Activated CD4-positive, CD25-positive, alpha-beta regulatory T cell (primary cell): ENCODE results near the gene MARCHF9.

ENCODE experiments used
- DNase-seq, 4 experiments: peaks; one replicate each; lab custom pipeline; 2025; lab: John Stamatoyannopoulos, UW

Gene MARCHF9

DNA sequence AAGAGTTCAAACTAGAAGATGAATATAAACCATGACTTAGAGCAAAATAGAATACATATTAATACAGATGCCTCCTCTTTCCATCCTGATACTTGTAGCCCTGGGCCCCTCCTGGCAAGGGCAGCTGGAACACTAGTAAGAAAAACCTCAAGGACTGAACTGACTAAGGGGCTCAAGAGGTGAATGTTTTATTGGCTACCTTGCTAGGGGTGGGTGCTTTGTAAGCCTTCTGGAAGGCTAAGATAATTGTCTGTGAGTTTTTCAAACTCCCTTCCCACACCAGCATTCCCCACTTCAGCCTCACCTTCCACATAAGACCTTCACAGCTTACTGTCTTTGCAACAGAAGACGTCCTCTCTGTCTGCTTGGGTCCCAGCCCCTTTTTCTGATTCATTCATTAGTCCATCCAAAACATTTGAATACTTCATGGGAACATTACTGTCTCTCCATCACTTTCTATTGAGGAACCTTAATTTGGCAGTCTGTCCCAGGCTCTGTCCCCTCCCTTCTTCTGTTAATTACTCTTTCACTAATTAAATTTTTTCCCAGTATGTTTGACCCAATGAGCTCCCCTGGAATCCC, 1.1 kb upstream of the MARCHF9 start:
- DNase-seq: no peak

DNA sequence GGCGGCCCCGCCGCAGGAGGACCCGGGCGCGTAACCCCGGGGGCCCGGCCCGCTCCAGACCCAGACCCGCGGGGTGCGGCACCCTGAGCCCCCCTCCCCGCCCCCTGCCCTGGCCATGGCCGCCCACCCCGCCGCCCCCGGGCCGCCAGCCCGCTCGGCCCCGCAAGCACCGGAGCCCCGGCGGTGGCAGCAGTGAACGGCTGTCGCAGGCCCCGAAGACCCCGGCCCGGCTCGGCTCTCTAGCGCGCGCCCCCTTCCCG, 221 bp downstream of the MARCHF9 start:
- DNase-seq: no peak

DNA sequence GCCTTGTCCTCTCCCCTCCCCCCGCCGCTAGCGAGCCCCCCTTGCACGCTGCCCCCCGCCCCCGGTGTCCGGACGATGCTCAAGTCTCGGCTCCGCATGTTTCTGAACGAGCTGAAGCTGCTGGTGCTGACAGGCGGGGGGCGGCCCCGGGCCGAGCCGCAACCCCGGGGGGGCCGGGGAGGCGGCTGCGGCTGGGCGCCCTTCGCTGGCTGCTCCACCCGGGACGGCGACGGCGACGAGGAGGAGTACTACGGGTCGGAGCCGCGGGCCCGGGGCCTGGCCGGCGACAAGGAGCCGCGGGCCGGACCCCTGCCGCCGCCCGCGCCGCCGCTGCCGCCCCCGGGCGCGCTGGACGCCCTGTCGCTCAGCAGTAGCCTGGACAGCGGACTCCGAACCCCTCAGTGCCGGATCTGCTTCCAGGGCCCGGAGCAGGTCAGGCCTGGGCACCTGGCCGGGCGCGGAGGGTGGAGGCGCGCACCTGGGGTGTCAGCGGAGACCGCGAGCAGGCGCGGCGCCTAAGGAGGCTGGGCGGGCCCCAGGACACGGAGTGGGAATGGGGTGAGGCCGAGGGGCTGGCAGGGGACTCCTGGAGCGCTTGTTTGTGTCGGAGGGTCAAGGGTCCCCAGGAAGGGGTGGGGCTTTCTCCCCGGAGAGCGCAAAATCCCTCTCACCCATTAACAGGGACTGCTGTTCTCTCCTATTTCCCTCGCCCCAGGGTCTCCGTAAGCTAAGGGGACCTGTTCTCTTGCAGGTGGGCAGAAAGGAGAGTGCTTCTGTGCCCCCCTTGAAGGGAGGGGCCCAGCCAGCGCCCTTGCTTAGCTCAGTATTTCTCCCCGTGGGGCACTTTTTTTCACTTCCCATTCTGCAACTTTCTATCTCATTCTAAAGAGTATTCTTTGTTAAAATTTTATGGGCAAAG, 810 bp downstream of the MARCHF9 start:
- DNase-seq: peak in 2 of 4 experiments; percentile 26 to 28

DNA sequence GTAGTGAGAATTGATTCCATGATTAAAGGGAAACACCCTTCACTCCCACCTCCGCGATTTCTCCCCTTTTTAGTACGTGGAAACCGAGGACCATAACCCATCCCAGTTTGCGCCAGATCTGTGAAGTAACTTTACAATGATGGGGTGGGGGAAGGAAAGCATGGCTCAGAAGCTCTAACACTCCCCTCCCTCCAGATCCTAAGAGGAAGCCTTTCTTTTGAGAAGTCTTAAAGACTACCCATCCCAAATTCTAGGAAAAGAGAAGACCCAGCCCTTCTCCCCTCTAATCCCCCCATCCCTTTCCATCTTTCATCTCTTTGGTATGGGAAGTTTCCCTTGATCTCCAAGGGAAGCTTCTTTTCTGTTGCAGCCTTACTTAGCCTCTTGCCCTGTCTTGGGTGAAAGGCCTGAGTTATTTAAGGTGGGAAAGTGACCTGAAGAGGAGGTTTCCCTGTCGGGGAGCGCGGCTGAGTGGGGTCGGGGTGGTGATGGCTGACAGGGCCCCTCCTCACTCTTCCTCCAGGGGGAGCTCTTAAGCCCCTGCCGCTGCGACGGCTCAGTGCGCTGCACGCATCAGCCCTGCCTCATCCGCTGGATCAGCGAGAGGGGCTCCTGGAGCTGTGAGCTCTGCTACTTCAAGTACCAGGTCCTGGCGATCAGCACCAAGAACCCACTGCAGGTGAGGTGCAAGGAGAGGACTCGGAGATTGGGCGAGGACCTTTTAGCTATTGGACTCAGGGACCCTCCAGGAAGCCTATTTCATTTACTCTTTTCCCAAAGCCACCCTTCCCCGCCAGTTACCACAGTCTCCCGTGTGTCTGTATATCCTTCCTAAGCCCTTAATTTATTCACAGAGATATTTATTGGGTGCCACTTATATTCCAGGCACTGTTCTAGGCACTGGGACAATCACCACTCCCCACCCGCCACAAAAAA, 1.8 kb downstream of the MARCHF9 start:
- peak; percentile 35 to 43 (median 40) for DNase-seq

DNA sequence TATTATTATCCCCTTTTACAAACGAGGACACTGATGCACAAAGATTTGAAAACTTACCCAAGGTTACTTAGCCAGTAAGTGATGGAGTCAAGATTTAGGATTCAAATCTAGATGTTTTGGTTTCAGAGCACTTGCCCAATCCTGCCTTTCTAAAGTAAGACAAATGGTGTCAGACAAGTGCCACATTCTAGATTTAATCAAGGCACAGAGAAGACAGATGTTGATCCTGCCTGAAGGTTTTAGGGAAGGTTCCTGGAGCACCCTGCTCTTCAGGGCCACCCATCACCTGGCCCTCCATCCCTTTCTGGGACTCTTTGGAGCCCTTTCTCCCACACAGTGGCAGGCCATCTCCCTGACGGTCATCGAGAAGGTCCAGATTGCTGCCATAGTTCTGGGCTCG, 2.9 kb downstream of the MARCHF9 start:
- no peak for DNase-seq

DNA sequence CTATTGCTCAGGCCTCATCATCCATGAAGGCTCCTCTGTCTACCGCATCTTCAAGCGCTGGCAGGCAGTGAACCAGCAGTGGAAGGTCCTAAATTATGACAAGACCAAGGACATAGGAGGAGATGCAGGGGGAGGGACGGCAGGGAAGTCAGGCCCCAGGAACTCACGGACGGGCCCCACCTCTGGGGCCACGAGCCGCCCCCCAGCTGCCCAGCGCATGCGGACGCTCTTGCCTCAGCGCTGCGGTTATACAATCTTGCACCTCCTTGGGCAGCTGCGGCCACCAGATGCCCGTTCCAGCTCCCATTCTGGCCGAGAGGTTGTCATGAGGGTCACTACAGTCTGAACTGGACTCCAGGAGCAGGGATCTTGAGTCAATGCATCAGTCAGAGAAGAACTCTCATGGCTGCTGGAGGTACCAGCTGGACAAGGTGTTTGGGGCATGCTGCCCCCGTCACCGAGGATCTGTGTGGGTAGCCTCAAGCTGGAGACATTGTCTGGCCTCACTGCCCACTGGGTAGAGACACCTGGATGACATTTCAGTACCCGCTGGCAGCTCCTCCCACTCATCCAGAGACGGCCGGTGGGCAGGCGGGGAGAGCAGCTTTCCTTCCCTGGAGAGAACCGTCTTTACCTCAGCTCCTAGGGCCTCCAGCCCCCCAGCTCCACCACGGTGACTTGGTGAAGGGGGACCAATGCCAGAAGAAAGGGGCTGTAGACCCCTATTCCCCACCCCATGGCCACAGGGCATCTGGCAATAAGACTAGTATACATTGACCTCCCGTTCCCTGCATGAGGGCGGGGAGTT, 3.9 kb downstream of the MARCHF9 start:
- no peak for DNase-seq

DNA sequence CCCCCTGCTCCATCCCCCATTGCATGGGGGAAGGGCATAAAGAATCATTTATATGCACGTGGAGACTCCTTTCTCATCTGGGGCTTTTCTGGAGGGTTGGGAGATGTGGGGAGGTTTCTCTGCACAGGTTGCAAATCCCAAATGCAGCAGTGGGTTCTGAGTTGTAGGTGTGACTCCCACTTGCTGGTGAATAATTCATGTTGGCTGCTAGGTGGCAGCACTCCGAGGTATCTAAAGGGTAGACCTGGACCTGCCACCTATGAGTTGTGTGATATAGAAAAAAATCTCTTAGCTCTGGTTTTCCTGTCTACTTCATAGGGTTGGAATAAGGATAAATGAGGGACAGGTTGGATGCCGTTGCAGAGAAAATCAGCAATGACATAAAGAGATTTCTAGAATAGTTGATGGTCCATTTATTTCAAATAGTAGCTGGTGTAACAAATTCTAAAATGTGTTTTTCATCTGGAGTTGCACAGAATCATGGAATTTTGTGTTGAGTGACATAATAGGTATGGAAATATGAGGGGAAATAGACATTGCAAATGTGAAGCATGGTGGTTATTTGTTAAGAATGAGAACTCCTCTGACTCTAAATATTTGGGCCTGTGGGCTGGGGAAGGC, 4.6 kb downstream of the MARCHF9 start:
- no peak for DNase-seq

DNA sequence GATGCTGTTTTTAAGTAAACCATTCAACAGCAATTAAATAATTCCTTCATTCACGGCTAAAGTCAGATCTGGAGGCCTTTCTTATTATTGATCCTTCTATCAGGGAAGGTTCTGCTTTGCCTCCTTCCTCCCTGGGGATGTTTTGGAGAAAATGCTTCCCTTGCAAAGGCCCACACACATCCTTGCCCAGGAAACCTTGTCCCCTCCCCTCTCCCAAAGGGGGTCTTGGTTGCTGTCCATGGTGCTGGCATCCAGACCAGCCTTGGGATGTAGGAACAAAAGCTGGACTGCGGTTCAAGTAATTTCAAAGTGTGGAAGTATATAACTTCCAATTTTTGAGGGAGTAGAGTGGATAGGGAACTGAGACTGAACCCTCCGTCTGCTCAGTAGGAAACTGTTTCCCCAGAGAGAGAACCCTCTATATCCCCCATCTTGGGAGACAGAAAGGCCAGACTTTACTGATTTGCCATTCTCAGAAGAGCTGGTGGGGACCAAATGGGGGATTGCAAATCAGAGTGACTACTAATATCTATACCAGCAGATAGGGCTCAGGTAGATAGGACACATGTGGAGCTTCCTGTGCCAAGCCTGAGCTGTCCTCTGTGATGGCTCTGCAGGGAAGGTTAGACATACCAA, 5.6 kb downstream of the MARCHF9 start:
- no peak for DNase-seq

DNA sequence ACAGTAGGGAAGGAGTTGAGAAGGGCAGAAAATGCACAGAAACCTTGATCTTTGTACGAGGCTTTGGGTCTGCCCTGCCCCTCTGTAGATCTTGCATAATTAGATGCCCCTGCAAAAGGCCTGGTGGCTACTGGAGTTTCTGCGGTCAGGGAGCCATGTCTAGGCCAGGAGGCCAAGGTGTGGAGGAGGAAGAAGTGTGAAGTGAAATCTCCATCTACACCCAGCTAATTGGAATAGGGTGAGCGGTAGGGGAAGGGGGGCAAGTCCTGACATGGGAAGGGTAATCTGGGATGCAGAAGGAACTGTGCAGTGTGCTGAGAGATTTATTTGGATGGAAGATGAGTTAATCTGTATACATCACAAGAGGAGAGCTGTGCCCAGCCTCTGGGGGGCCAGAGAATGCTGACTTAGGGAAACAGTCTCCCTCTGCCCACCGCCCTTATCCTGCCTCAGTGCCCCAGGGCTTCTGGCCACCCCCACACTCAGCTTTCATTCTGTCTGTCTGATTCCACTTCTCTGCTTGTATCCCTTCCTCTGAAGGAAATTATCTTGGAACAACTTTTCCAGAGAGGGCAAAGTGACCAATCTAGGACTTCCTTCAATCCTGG, 6.6 kb downstream of the MARCHF9 start:
- DNase-seq: no peak

DNA sequence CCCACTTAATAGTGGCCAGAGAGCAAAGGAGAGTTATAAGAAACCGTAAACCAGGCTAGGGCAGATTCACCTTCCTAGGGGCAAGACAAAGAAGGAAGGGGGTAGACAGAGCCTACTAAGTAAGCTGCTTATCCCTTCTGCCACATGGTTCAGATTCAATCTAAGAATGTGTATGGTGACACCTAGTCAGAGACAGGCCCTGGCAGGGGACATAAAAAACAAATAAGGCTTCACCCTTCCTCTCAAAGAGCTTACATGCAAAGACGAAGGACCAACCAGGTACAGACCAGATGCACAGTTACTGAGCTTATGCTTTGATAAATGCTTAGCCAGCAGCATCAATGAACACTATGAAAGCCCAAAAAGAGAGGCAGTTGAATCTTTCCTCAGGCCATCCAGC, 7.6 kb downstream of the MARCHF9 start:
- no peak for DNase-seq

DNA sequence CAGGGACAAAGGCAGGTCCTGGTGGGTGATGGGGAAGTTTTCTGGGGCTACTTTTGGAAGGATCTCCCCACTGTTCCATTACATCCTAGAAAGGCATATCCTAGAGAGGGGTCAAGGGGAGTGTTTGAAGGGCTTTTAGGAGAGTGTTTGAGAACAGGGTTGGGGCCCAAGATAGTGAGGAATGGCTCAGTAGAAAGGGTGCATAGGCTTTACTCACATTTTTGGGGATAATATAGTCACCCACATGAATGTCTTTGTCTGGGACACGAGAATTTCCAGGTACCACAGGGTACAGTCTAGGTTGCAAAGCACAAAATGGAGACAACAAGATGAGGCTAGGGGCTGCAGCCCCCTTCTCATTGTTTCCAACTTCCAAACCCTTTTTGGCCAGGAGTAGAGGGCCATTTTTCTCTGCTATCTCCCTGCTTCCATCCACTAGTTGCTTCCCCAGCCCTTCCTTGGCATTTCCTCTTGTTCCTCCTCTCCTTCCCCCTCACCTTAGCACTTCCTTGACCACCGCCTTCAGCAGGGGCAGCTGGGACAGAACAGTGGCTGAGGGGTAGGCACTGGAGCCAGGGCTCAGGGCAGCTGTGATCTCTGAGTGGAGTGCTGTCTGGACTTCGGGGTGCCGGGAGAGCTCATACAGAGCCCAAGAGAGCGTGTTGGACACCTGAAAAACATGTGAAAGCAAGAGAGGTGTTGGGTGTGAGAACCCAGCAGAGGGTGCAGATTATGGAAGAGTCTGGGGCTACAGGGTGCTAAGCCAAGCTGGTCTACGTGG, 9.2 kb downstream of the MARCHF9 start:
- DNase-seq: no peak

DNA sequence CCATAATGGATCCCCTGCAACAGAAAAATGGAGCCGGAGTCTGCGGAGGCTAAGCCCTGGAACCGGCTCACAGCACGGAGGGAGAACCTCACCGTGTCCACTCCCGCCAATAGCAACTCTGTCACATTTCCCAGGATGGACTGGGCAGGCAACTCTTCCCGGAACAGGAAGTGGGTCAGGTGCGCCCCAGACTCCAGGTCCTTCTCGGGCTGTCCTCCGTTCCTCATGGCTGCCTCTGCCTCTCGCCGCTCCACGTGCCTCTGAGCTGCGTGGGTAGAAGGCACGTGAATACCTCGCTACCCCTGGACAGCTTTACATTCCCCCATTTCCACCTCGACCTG, 9.7 kb downstream of the MARCHF9 start:
- DNase-seq: no peak

DNA sequence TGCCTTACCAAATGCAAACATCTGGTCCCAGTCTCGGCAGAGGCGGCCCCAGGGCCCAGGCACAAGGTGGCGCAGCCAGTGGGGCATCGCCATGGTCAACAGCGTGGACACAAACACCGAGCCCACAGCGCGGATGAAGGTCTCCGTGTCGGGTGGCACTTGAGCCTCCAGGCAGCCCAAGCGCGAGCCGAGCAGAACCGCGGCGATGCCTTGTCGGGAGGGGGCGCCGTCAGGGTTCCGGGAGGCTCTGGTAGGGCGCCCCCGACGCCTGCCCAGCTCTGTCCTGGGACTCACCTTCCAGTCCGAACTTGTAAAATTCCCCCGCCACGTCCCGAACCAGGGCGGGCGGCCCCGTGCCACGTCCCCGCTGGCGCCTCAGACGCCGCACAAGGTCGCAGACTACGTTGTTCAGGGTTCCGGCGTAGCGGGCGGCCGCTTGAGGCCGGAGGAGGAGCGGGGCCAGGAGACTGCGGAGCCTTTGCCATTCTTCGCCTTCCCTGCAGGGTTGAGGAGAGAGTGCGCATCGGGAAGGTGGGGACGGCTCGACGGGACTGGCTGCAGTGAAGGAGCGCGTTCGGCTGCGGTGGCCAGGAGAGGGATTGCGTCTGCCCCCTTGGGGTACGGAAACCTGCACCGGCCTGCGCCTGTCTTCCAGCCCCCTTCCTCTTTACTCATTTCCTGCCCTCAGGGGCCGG, 10.2 kb downstream of the MARCHF9 start:
- peak in 3 of 4 experiments; percentile 28 to 41 (median 30) for DNase-seq

DNA sequence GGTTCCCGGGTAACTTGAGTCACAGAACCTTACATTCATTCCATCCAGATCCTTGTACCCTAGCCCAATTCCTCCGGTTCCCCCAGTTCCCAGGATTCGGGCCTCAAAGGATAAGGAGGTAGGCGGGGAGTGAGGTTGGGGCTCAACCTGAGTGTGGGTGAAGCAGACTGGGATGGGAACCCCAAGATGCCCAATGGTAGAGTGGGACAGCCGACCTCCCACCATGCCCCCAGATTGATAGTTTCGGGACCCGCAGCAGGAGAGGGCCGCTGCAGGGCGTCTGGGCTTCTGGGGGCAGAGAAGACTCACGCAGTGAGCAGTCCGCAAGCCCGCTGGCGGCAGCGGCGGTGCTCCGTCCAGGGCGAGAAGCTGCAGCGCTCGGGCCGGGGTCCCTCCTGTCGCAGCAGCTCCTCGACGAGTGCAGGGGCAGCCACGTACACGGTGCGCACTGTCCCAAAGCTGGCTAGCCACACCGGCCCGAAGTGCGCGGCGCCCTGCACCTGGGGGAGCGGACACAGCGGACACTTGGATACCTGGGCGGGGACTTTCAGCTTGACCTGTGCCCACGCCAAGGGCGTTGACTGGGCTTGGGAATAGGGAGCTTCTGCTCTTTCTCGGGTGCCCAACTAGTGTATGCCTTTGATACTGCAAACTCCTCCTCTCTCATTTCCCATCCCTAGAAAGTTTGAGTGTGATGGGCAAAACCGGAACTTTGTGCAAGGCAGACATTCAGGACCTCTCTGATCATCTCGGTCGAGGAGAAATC, 11.0 kb downstream of the MARCHF9 start:
- no peak for DNase-seq

DNA sequence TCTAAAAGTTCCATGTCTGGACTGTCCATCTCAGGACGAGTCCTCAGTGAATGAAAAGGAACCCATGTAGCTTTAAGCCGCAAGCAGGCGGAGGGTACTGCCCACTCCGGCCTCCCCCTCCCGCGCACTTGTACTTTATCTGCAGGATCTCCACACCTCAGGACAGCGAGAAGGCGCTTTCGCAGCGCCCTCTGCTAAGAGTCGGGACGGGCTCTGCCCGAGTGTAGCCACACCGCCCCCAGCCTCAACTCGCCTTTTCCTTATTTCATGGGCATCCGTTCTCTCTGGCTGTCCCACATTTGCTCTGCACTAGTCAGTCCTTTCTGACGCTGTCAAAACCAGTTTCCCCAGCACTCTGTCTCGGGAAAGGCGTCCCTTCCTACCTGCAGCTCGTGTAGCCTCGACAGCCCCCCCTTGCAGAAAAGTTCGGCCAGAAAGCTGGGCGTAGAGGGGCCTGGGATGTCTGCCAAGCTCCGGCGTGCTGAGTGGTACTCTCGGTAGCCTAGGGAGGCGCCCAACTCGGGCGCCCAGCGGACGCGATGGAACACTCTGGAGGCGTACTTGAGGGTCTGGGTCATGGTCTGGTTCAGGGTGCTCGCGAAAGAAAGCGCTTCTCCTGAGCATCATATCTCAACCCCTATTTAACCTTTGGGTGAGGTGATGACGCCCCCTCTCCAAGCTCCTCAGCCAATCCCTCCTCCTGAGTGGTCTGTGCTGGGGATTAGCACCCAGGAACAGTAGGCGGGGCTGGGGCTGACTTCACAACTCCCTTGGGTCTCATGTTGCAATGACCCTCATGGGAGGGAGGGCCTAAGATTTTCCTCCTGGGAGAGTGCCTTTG, 11.8 kb downstream of the MARCHF9 start, which contains the start of gene CYP27B1:
CYP27B1 (minus strand) TSS at position 615 of the 841 bp plus-strand sequence; CDS start at position 578, 37 bp downstream.
- no peak for DNase-seq

DNA sequence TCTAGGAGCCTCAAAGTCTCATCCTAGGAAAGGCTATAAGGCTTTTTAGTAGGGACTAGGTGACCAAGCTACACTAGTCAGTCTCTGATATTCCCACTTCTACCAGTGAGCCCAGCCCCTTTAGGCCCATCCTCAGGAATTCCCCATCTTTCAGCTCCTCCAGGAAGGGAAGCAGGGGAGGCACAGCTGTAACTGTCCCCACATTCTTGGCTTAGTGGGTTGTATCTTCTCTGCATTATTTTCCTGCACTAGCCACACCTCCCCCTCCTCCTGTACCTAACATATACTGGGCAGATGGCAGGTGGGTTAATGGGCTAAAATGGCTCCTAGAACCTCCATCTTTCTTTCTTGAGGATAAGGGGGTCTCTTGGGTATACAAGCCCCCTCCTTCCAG, 12.4 kb downstream of the MARCHF9 start:
- DNase-seq: no peak

DNA sequence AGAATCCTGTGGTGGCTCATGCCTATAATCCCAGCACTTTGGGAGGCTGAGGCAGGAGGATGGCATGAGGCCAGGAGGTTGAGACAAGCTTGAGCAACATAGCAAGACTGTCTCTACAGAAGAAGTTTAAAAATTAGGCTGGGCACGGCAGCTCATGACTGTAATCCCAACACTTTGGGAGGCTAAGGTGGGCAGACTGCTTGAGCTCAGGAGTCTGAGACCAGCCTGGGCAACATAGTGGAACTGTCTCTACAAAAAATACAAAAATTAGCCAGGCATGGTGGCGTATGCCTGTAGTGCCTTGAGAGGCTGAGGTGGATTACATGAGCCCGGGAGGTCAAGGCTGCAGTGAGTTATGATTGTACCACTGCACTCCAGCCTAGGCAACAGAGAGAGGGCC, 13.0 kb downstream of the MARCHF9 start:
- no peak for DNase-seq
